H9 (cell line): ENCODE results near the gene PLA2G2E. TPM values are rescaled to one million over a fixed set of nuclear protein-coding genes. Genes with fewer than 3 reads are reported as not detected.

ENCODE experiments used
- DNase-seq: peaks from one replicate; pipeline ENCODE4 v3.0.0-alpha.2; 2017
- H2AFZ ChIP-seq: one replicate; pipeline ENCODE4 v1.6.1; 2013; ENCODE audit warnings: mild to moderate bottlenecking, low read length, control low read depth, moderate library complexity
- H2AK5ac ChIP-seq: 2 replicates; pipeline ENCODE4 v1.6.1; 2013; ENCODE audit warnings: low read length, control low read depth, mixed read lengths; ENCODE audit not compliant: insufficient read length
- H2BK120ac ChIP-seq: one replicate; pipeline ENCODE4 v1.6.1; 2013; ENCODE audit warnings: low read depth, mild to moderate bottlenecking, low read length, control low read depth, inconsistent platforms; ENCODE audit not compliant: poor library complexity, severe bottlenecking
- H2BK12ac ChIP-seq: 2 replicates; pipeline ENCODE4 v1.6.1; 2013; ENCODE audit warnings: low read length, control low read depth, mixed read lengths, low read depth; ENCODE audit not compliant: insufficient read length
- H2BK15ac ChIP-seq: 2 replicates; pipeline ENCODE4 v1.6.1; 2013; ENCODE audit warnings: low read depth, low read length, control low read depth
- H2BK20ac ChIP-seq: one replicate; pipeline ENCODE4 v1.6.1; 2013; ENCODE audit warnings: low read depth, mild to moderate bottlenecking, low read length, control low read depth, inconsistent platforms; ENCODE audit not compliant: poor library complexity, severe bottlenecking
- H2BK5ac ChIP-seq: 2 replicates; pipeline ENCODE4 v1.6.1; 2013; ENCODE audit warnings: low read length, control low read depth, mixed read lengths; ENCODE audit not compliant: insufficient read length
- H3K14ac ChIP-seq: 2 replicates; pipeline ENCODE4 v1.6.1; 2013; ENCODE audit warnings: low read length, control low read depth; ENCODE audit not compliant: insufficient read depth
- H3K18ac ChIP-seq: 2 replicates; pipeline ENCODE4 v1.6.1; 2013; ENCODE audit warnings: low read depth, mild to moderate bottlenecking, mixed read lengths, low read length, control low read depth; ENCODE audit not compliant: insufficient read length
- H3K23ac ChIP-seq: 2 replicates; pipeline ENCODE4 v1.6.1; 2013; ENCODE audit warnings: low read length, control low read depth, mixed read lengths, low read depth; ENCODE audit not compliant: insufficient read length
- H3K23me2 ChIP-seq: 2 replicates; pipeline ENCODE4 v1.6.1; 2013; ENCODE audit warnings: low read depth, mild to moderate bottlenecking, mixed read lengths, low read length, control low read depth; ENCODE audit not compliant: insufficient read length, poor library complexity, severe bottlenecking
- H3K27ac ChIP-seq: 2 replicates; pipeline ENCODE4 v1.5.1; 2013; ENCODE audit warnings: low read length, control low read depth, mixed read lengths, low read depth; ENCODE audit not compliant: insufficient read length
- H3K27me3 ChIP-seq: 2 replicates; pipeline ENCODE4 v1.6.1; 2013; ENCODE audit warnings: low read length, control low read depth, inconsistent platforms; ENCODE audit not compliant: insufficient read depth
- H3K4ac ChIP-seq: 2 replicates; pipeline ENCODE4 v1.6.1; 2013; ENCODE audit warnings: low read depth, mild to moderate bottlenecking, control low read depth, inconsistent platforms, low read length, moderate library complexity
- H3K4me1 ChIP-seq: 2 replicates; pipeline ENCODE4 v1.6.1; 2013; ENCODE audit warnings: low read length, control low read depth, inconsistent platforms; ENCODE audit not compliant: insufficient read depth
- H3K4me2 ChIP-seq: 2 replicates; pipeline ENCODE4 v1.6.1; 2013; ENCODE audit warnings: low read length, control low read depth, mixed read lengths; ENCODE audit not compliant: insufficient read length, insufficient read depth
- H3K56ac ChIP-seq: 2 replicates; pipeline ENCODE4 v1.6.1; 2013; ENCODE audit warnings: low read depth, mild to moderate bottlenecking, mixed read lengths, low read length, control low read depth; ENCODE audit not compliant: insufficient read length
- H3K79me1 ChIP-seq: 2 replicates; pipeline ENCODE4 v1.6.1; 2013; ENCODE audit warnings: low read depth, mild to moderate bottlenecking, moderate library complexity, low read length, control low read depth, inconsistent platforms; ENCODE audit not compliant: insufficient read depth, poor library complexity, severe bottlenecking
- H3K79me2 ChIP-seq: 2 replicates; pipeline ENCODE4 v1.6.1; 2013; ENCODE audit warnings: low read length, control low read depth, inconsistent platforms; ENCODE audit not compliant: insufficient read depth
- H3K9ac ChIP-seq: 2 replicates; pipeline ENCODE4 v1.6.1; 2013; ENCODE audit warnings: low read length, control low read depth, mixed read lengths; ENCODE audit not compliant: insufficient read length; ENCODE audit errors: extremely low read depth
- H3K9me3 ChIP-seq: one replicate; pipeline ENCODE4 v1.6.1; 2013; ENCODE audit warnings: low read depth, low read length, inconsistent platforms; ENCODE audit not compliant: control insufficient read depth
- H3T11ph ChIP-seq: one replicate; pipeline ENCODE4 v1.6.1; 2013; ENCODE audit warnings: mild to moderate bottlenecking, low read length, control low read depth, inconsistent platforms
- H4K20me1 ChIP-seq: one replicate; pipeline ENCODE4 v1.6.1; 2013; ENCODE audit not compliant: control insufficient read depth, insufficient read length, insufficient read depth
- H4K5ac ChIP-seq: 2 replicates; pipeline ENCODE4 v1.6.1; 2013; ENCODE audit warnings: low read depth, mild to moderate bottlenecking, mixed read lengths, low read length, control low read depth; ENCODE audit not compliant: insufficient read length
- H4K8ac ChIP-seq: replicated peaks from 2 replicates; pipeline ENCODE4 v1.6.1; 2013; ENCODE audit warnings: low read length, control low read depth, mixed read lengths, low read depth; ENCODE audit not compliant: insufficient read length
- H4K91ac ChIP-seq: 2 replicates; pipeline ENCODE4 v1.6.1; 2013; ENCODE audit warnings: low read depth, mild to moderate bottlenecking, moderate library complexity, mixed read lengths, low read length, control low read depth; ENCODE audit not compliant: insufficient read length
- H3K27ac Mint-ChIP-seq, 3 experiments: 2 replicates in 2 of 3; 3 replicates in 1 of 3; pipeline ENCODE4 v1.8.0; 2020 to 2021; ENCODE audit warnings: mixed read lengths in 3 of 3, mild to moderate bottlenecking in 1 of 3, moderate library complexity in 1 of 3
- H3K27me3 Mint-ChIP-seq: 2 replicates; pipeline ENCODE4 v1.8.0; 2021; ENCODE audit warnings: low read depth, mild to moderate bottlenecking, moderate library complexity, mixed read lengths
- H3K36me3 Mint-ChIP-seq, 3 experiments: 2 replicates in 2 of 3; 3 replicates in 1 of 3; pipeline ENCODE4 v1.8.0; 2020 to 2021; ENCODE audit warnings: low read depth in 3 of 3, mixed read lengths in 3 of 3; ENCODE audit not compliant: insufficient read depth in 1 of 3
- H3K4me1 Mint-ChIP-seq, 2 experiments: 2 replicates each; pipeline ENCODE4 v1.8.0; 2020; ENCODE audit warnings: mixed read lengths in 2 of 2
- H3K4me3 Mint-ChIP-seq, 2 experiments: 2 replicates in 1 of 2; 3 replicates in 1 of 2; pipeline ENCODE4 v1.8.0; 2020 to 2021; ENCODE audit warnings: mild to moderate bottlenecking in 2 of 2, mixed read lengths in 2 of 2, moderate library complexity in 1 of 2
- H3K9me3 Mint-ChIP-seq, 2 experiments: 2 replicates in 1 of 2; 3 replicates in 1 of 2; pipeline ENCODE4 v1.8.0; 2020; ENCODE audit warnings: mild to moderate bottlenecking in 2 of 2, mixed read lengths in 2 of 2, moderate library complexity in 1 of 2
- CTCF ChIP-seq: fragments of 200-600 bp; sonication (generic); conservative IDR thresholded peaks from 3 replicates; pipeline ENCODE4 v1.8.0; 2021; ENCODE audit warnings: antibody characterized with exemption, mild to moderate bottlenecking
- WGBS: extraction: QIAGEN DNeasy Blood & Tissue Kit; methylation state at CpG from one replicate; pipeline ENCODE4 v1.1.7; 2013; ENCODE audit warnings: missing lambda C conversion rate, low lambda C conversion rate, mixed read lengths; ENCODE audit not compliant: insufficient read length; ENCODE audit errors: extremely low coverage; 5-methylcytosine and 5-hydroxymethylcytosine counted together
- total RNA-seq: library from RNA; stranded (reverse); gene quantifications from 2 replicates; pipeline ENCODE4 v1.2.1, GENCODE V29; 2021

Gene PLA2G2E
- total RNA-seq, 1 experiment from 2014 or later: not detected

GRCh38 chr1:19945914-19946313 is 22.5 kb upstream of the PLA2G2E start:
- H3K79me1 ChIP-seq: no peaks in the 10 kb centered on the region
- peaks cover 3% of the 10 kb centered on the region; the same call in 1 of the 2 replicates for H3K27me3 ChIP-seq
- no peak overlapping the region for H4K8ac ChIP-seq
- H2BK20ac ChIP-seq: no peak overlapping the region
- H4K20me1 ChIP-seq: no peaks in the 10 kb centered on the region
- H2BK120ac ChIP-seq: no peak overlapping the region
- H3K56ac ChIP-seq: no peak overlapping the region
- H3K27ac Mint-ChIP-seq: no peak overlapping the region
- no peak overlapping the region for H3K4ac ChIP-seq
- no CpG with 5 or more reads among the region's 2 CpGs for WGBS
- H4K91ac ChIP-seq: no peak overlapping the region
- no peak for DNase-seq
- H3K23ac ChIP-seq: no peak overlapping the region
- no peaks in the 10 kb centered on the region for H3K9me3 ChIP-seq
- H3K9ac ChIP-seq: no peak overlapping the region
- H3T11ph ChIP-seq: no peak overlapping the region
- H2BK5ac ChIP-seq: no peak overlapping the region
- H3K4me1 Mint-ChIP-seq: peaks cover 8 to 11% of the 10 kb centered on the region in 2 experiments
- no peak overlapping the region for H4K5ac ChIP-seq
- H3K27ac ChIP-seq: no peak overlapping the region
- H3K36me3 Mint-ChIP-seq: no peaks in the 10 kb centered on the region; a peak in 1 of 7 replicates
- H2BK12ac ChIP-seq: no peak overlapping the region
- no peak overlapping the region for H2AFZ ChIP-seq
- H3K4me2 ChIP-seq: no peak overlapping the region
- peaks cover 4% of the 10 kb centered on the region; the same call in 1 of the 2 replicates for H3K4me1 ChIP-seq
- peaks cover 5% of the 10 kb centered on the region; the same call in 1 of the 2 replicates for H3K27me3 Mint-ChIP-seq
- H3K14ac ChIP-seq: no peak overlapping the region
- no peaks in the 10 kb centered on the region for H3K23me2 ChIP-seq
- no peak overlapping the region for H2AK5ac ChIP-seq
- H3K4me3 Mint-ChIP-seq: no peak overlapping the region
- H3K9me3 Mint-ChIP-seq: peaks cover 0 to 2% of the 10 kb centered on the region in 2 experiments; a peak in 1 of 5 replicates
- no peak overlapping the region for H3K18ac ChIP-seq
- no peaks in the 10 kb centered on the region for H3K79me2 ChIP-seq
- no peak overlapping the region for H2BK15ac ChIP-seq
- no peak for TF ChIP-seq CTCF
